ENCODE measurements around the gene KCNJ12. TPM values are rescaled to one million over a fixed set of nuclear protein-coding genes. Genes with fewer than 3 reads are reported as not detected.

The KCNJ12 gene
- polyA plus RNA-seq, 2 of the 4 experiments (the other 2 are of a cell fraction): 0.34 to 0.44 TPM

- Histone ChIP-seq H3K27ac (no peak overlapping the region), H3K4me2 (no peak overlapping the region), H3K4me1 (peaks cover 4% of the 10 kb centered on the region; the same call in 1 of the 3 replicates), H3K9me3 (no peaks in the 10 kb centered on the region), H3K4me3 (no peak overlapping the region)
- ChIA-PET POLR2A (no interaction called here), CTCF (interaction anchor here (0.9 to 1.9 kb wide), 3 partner anchors 10 to 98 kb away, joined by 3 to 6 read pairs (median 4); no protein-coding TSS in a partner anchor)
- FAIRE-seq (no peak), DNase-seq (ENCODE audit: low read depth in 1 of 2, low spot score in 1 of 2) (no peak), ATAC-seq (no peak)
- TF ChIP-seq HOXA7 (CRISPR knock-in tag; IDR thresholded peaks at IDR 0.05) (no peak), POLR2A (IDR thresholded peaks at IDR 0.05; ENCODE audit: low read length) (no peak), EHF (CRISPR knock-in tag; IDR thresholded peaks at IDR 0.05) (no peak), JUN (IDR thresholded peaks at IDR 0.05) (no peak), GATA3 (IDR thresholded peaks at IDR 0.05; ENCODE audit: borderline replicate concordance) (no peak), BCL3 (IDR thresholded peaks at IDR 0.05) (no peak), TP53 (CRISPR knock-in tag; IDR thresholded peaks at IDR 0.05) (no peak), RFX5 (IDR thresholded peaks at IDR 0.05) (no peak), ZSCAN20 (CRISPR knock-in tag; IDR thresholded peaks at IDR 0.05) (no peak), CTCF (IDR thresholded peaks at IDR 0.05) (no peak), CBX8 (IDR thresholded peaks at IDR 0.05) (no peak), JUNB (IDR thresholded peaks at IDR 0.05) (no peak), HOXB5 (CRISPR knock-in tag; IDR thresholded peaks at IDR 0.05) (no peak), CEBPB (IDR thresholded peaks at IDR 0.05) (no peak), CHD4 (IDR thresholded peaks at IDR 0.05; ENCODE audit: borderline replicate concordance) (no peak), ATOH8 (CRISPR knock-in tag; IDR thresholded peaks at IDR 0.05; ENCODE audit: low read depth) (no peak)
- TF ChIP-seq, protein P1, sequence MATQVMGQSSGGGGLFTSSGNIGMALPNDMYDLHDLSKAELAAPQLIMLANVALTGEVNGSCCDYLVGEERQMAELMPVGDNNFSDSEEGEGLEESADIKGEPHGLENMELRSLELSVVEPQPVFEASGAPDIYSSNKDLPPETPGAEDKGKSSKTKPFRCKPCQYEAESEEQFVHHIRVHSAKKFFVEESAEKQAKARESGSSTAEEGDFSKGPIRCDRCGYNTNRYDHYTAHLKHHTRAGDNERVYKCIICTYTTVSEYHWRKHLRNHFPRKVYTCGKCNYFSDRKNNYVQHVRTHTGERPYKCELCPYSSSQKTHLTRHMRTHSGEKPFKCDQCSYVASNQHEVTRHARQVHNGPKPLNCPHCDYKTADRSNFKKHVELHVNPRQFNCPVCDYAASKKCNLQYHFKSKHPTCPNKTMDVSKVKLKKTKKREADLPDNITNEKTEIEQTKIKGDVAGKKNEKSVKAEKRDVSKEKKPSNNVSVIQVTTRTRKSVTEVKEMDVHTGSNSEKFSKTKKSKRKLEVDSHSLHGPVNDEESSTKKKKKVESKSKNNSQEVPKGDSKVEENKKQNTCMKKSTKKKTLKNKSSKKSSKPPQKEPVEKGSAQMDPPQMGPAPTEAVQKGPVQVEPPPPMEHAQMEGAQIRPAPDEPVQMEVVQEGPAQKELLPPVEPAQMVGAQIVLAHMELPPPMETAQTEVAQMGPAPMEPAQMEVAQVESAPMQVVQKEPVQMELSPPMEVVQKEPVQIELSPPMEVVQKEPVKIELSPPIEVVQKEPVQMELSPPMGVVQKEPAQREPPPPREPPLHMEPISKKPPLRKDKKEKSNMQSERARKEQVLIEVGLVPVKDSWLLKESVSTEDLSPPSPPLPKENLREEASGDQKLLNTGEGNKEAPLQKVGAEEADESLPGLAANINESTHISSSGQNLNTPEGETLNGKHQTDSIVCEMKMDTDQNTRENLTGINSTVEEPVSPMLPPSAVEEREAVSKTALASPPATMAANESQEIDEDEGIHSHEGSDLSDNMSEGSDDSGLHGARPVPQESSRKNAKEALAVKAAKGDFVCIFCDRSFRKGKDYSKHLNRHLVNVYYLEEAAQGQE (IDR thresholded peaks at IDR 0.05): no peak
- WGBS (ENCODE audit: missing lambda C conversion rate): 96% methylated on average over 43 of the region's 43 CpGs
Measured at GRCh38 chr17:21377705-21378396, 1.7 kb downstream of the KCNJ12 start.

DNA sequence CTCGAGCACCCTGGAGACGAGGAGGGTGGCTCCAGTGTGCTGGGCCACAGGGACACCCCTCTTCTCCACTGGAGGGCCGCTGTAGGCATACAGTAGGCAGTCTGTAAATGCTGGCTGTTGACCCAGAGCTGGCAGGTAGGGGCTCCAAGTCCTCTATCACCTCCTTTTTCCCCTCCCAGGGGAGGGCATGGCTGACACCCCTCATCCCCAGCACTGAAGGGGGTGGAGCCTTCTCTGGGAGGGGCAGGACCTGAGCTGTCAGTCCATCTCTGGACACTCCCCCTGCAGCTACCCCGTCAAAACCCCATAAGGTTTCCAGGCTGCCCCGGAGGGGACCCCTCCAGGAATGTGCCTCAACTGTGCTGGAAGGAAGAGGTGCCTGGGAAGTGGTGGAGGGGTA lies 2.4 kb downstream of the KCNJ12 start:
- ChIA-PET CTCF (interaction anchor here (0.9 to 1.9 kb wide), 5 partner anchors 9 to 99 kb away, joined by 3 to 6 read pairs (median 3); no protein-coding TSS in a partner anchor), POLR2A (no interaction called here)
- Histone ChIP-seq H3K27ac (no peak overlapping the region), H3K9me3 (no peaks in the 10 kb centered on the region), H3K4me3 (no peak overlapping the region), H3K4me1 (peaks cover 4% of the 10 kb centered on the region; the same call in 1 of the 3 replicates), H3K4me2 (no peak overlapping the region)
- no peak for ATAC-seq
- DNase-seq (ENCODE audit: low read depth in 1 of 2, low spot score in 1 of 2): no peak
- WGBS (ENCODE audit: missing lambda C conversion rate): 75% methylated on average over 5 of the region's 5 CpGs
- no peak for FAIRE-seq
- TF ChIP-seq RARB (CRISPR knock-in tag; IDR thresholded peaks at IDR 0.05): no peak
- no peak for TF ChIP-seq NPAS2 (CRISPR knock-in tag; IDR thresholded peaks at IDR 0.05; ENCODE audit: borderline replicate concordance)
- no peak for TF ChIP-seq TP53 (CRISPR knock-in tag; IDR thresholded peaks at IDR 0.05)
- TF ChIP-seq CHD2 (IDR thresholded peaks at IDR 0.05; ENCODE audit: low read length, partially characterized antibody): no peak
- TF ChIP-seq RAD21 (conservative IDR thresholded peaks at IDR 0.05 in 1 of 2, IDR thresholded peaks at IDR 0.05 in 1 of 2): no peak
- no peak for TF ChIP-seq BCL3 (IDR thresholded peaks at IDR 0.05)
- TF ChIP-seq MAZ (IDR thresholded peaks at IDR 0.05; ENCODE audit: borderline replicate concordance, low read depth, low read length): no peak
- no peak for TF ChIP-seq JUN (IDR thresholded peaks at IDR 0.05)
- TF ChIP-seq MYC (IDR thresholded peaks at IDR 0.05; ENCODE audit: borderline replicate concordance, low read length): no peak
- no peak for TF ChIP-seq HEYL (CRISPR knock-in tag; IDR thresholded peaks at IDR 0.05)
- no peak for TF ChIP-seq CBX8 (IDR thresholded peaks at IDR 0.05)
- TF ChIP-seq HES2 (IDR thresholded peaks at IDR 0.05): no peak
- no peak for TF ChIP-seq HDAC2 (IDR thresholded peaks at IDR 0.05)
- TF ChIP-seq ZSCAN20 (CRISPR knock-in tag; IDR thresholded peaks at IDR 0.05): no peak

Measured in A549 (cell line).